ENCODE results near the gene DPYD.

The DPYD gene

GRCh38 chr1:97563926-97564325 lies 356.9 kb downstream of the DPYD start:
- no peak for TF ChIP-seq CTCF (conservative IDR thresholded peaks at IDR 0.05; ENCODE audit: low read length)
- DNase-seq (ENCODE audit: low read depth) = peak; percentile 36

GRCh38 chr1:97562081-97562480 lies 358.8 kb downstream of the DPYD start:
- DNase-seq (ENCODE audit: low read depth) = peak; percentile 87
- TF ChIP-seq CTCF (conservative IDR thresholded peaks at IDR 0.05; ENCODE audit: low read length) = no peak
- no peak overlapping the region for H3K4me3 ChIP-seq (ENCODE audit: low read length)

More at GRCh38 chr1:97563926-97564325, 356.9 kb downstream of the DPYD start:
- H3K4me3 ChIP-seq (ENCODE audit: low read length) = no peak overlapping the region

GRCh38 chr1:97560714-97561113 lies 360.1 kb downstream of the DPYD start:
- no peak for TF ChIP-seq CTCF (conservative IDR thresholded peaks at IDR 0.05; ENCODE audit: low read length)
- no peak overlapping the region for H3K4me3 ChIP-seq (ENCODE audit: low read length)
- no peak for DNase-seq (ENCODE audit: low read depth)

GRCh38 chr1:97553971-97554370 lies 366.9 kb downstream of the DPYD start:
- H3K4me3 ChIP-seq (ENCODE audit: low read length) = no peak overlapping the region
- DNase-seq (ENCODE audit: low read depth) = peak; percentile 18
- TF ChIP-seq CTCF (conservative IDR thresholded peaks at IDR 0.05; ENCODE audit: low read length) = no peak

GRCh38 chr1:97551113-97551512 lies 369.7 kb downstream of the DPYD start:
- H3K4me3 ChIP-seq (ENCODE audit: low read length) = no peak overlapping the region
- peak; percentile 10; the same call in 1 of the 2 replicates for TF ChIP-seq CTCF (conservative IDR thresholded peaks at IDR 0.05; ENCODE audit: low read length)
- DNase-seq (ENCODE audit: low read depth) = peak; percentile 27

- H3K4me3 ChIP-seq (ENCODE audit: low read length) = no peak overlapping the region
- TF ChIP-seq CTCF (conservative IDR thresholded peaks at IDR 0.05; ENCODE audit: low read length) = no peak
- DNase-seq (ENCODE audit: low read depth) = no peak
These were observed 375.4 kb downstream of the DPYD start for GRCh38 chr1:97545446-97545845.

- DNase-seq (ENCODE audit: low read depth) = peak; percentile 4
- no peak overlapping the region for H3K4me3 ChIP-seq (ENCODE audit: low read length)
- no peak for TF ChIP-seq CTCF (conservative IDR thresholded peaks at IDR 0.05; ENCODE audit: low read length)
These were observed 380.4 kb downstream of the DPYD start for GRCh38 chr1:97540346-97540888.

Measured in AG10803 (cell line).